Gastroesophageal sphincter (tissue), 3 donors: ENCODE results near the gene TMEM151A.

ENCODE experiments used
- CTCF ChIP-seq, 4 experiments: fragments of 200-600 bp in 2 of 4; fragments of 450-650 bp in 2 of 4; sonication (generic) in 1 of 4; IDR thresholded peaks; one replicate each; pipeline ENCODE4 v1.5.1; 2017 to 2019; ENCODE audit warnings: antibody characterized with exemption in 4 of 4, mild to moderate bottlenecking in 2 of 4, moderate library complexity in 2 of 4
- EP300 ChIP-seq: sonication (generic); formaldehyde crosslinking; IDR thresholded peaks from one replicate; pipeline ENCODE4 v1.6.1; 2017; ENCODE audit warnings: antibody characterized with exemption, mild to moderate bottlenecking
- POLR2A ChIP-seq, 2 donors: fragments of 450-650 bp; IDR thresholded peaks; one replicate each; pipeline ENCODE4 v1.6.1; 2017; ENCODE audit warnings: antibody characterized with exemption in 2 of 2, mild to moderate bottlenecking in 2 of 2, moderate library complexity in 1 of 2
- POLR2AphosphoS5 ChIP-seq: sonication (generic); formaldehyde crosslinking; IDR thresholded peaks from one replicate; pipeline ENCODE4 v1.6.1; 2017; ENCODE audit warnings: antibody characterized with exemption

DNA sequence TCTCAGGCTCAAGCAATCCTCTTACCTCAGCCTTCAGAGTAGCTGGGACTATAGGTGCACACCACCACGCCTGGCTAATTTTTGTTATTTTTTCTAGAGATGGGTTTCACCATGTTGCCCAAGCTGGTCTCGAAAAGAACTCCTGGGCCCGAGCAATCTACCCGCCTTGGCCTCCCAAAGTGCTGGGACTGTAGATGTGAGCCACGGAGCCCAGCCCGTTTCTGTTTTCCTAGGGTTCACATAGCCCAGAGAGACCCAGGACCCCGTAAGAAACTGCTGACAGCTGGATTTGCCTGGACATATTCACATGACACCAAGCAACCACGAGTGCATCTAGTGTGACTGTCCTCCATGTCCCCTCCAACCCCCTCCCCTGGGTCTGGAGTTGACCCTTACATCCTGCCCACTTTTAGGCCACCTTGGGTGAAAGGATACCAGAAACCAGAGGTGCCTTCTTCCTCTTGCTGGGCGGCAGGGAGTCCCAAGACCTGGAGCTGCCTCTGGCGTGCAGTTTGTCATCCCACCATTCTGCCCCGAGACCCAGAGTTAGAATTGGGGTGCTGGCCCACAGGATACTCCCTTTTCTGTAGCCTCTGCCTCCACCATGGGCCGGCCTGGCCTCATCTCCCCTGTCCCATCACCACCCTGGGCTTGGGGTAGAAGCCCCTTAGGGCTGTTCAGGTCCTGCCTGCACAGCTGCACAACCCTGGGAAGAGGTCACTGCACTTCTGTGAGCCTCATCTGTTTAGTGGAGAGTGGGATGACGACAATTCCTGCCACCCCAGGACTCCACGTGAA, 48.2 kb downstream of the TMEM151A start:
- no peak for TF ChIP-seq POLR2A (IDR thresholded peaks at IDR 0.05)
- TF ChIP-seq CTCF (IDR thresholded peaks at IDR 0.05) = no peak
- no peak for TF ChIP-seq EP300
- TF ChIP-seq POLR2AphosphoS5 = no peak
